Thoracic aorta (tissue), 2 donors: ENCODE measurements around the gene BFAR. TPM values are rescaled to one million over a fixed set of nuclear protein-coding genes. Genes with fewer than 3 reads are reported as not detected.

Experiments used
- ATAC-seq: fragments of 150-250 bp; one replicate; pipeline ENCODE4 v1.8.0; 2017; ENCODE audit warnings: low read depth; ENCODE audit not compliant: insufficient number of reproducible peaks, low FRiP score
- DNase-seq: peaks from one replicate; pipeline ENCODE4 v3.0.0-alpha.2; 2020; ENCODE audit warnings: low spot score
- H3K27ac ChIP-seq, 2 donors: fragments of 200-600 bp; sonication (generic); 1 replicate in 1 of 2; 2 replicates in 1 of 2; pipeline ENCODE4 v1.5.1; 2016; ENCODE audit warnings: mild to moderate bottlenecking in 2 of 2, moderate library complexity in 2 of 2
- H3K27me3 ChIP-seq: fragments of 200-600 bp; sonication (generic); replicated peaks from 2 replicates; pipeline ENCODE4 v1.6.0; 2016; ENCODE audit warnings: mild to moderate bottlenecking; ENCODE audit not compliant: insufficient read depth
- H3K36me3 ChIP-seq: fragments of 200-600 bp; sonication (generic); one replicate; pipeline ENCODE4 v1.5.1; 2016
- H3K4me1 ChIP-seq, 2 donors: fragments of 200-600 bp; sonication (generic); 1 replicate in 1 of 2; 2 replicates in 1 of 2; pipeline versions ENCODE4 v1.5.1 to v1.6.0; 2016; ENCODE audit warnings: low read depth in 2 of 2, mild to moderate bottlenecking in 1 of 2; ENCODE audit not compliant: control insufficient read depth in 1 of 2
- H3K4me3 ChIP-seq: fragments of 200-600 bp; sonication (generic); 2 replicates; pipeline ENCODE4 v1.5.1; 2016; ENCODE audit warnings: mild to moderate bottlenecking
- H3K9me3 ChIP-seq: fragments of 200-600 bp; sonication (generic); 2 replicates; pipeline ENCODE4 v1.5.1; 2016
- total RNA-seq, 2 donors: library from RNA; depleted of rRNA; stranded (reverse); fragments of >200 nt; gene quantifications; one replicate each; pipeline versions ENCODE4 v1.1.0 to v1.2.3, GENCODE V29; 2016
- TF ChIP-seq, protein P1 (sequence below): fragments of 200-600 bp; sonication (generic); IDR thresholded peaks from one replicate; pipeline ENCODE4 v1.5.1; 2019; ENCODE audit warnings: antibody characterized with exemption

The BFAR gene, protein sequence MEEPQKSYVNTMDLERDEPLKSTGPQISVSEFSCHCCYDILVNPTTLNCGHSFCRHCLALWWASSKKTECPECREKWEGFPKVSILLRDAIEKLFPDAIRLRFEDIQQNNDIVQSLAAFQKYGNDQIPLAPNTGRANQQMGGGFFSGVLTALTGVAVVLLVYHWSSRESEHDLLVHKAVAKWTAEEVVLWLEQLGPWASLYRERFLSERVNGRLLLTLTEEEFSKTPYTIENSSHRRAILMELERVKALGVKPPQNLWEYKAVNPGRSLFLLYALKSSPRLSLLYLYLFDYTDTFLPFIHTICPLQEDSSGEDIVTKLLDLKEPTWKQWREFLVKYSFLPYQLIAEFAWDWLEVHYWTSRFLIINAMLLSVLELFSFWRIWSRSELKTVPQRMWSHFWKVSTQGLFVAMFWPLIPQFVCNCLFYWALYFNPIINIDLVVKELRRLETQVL
- 10 to 100 TPM; 27.2 to 50.9 TPM for total RNA-seq

DNA sequence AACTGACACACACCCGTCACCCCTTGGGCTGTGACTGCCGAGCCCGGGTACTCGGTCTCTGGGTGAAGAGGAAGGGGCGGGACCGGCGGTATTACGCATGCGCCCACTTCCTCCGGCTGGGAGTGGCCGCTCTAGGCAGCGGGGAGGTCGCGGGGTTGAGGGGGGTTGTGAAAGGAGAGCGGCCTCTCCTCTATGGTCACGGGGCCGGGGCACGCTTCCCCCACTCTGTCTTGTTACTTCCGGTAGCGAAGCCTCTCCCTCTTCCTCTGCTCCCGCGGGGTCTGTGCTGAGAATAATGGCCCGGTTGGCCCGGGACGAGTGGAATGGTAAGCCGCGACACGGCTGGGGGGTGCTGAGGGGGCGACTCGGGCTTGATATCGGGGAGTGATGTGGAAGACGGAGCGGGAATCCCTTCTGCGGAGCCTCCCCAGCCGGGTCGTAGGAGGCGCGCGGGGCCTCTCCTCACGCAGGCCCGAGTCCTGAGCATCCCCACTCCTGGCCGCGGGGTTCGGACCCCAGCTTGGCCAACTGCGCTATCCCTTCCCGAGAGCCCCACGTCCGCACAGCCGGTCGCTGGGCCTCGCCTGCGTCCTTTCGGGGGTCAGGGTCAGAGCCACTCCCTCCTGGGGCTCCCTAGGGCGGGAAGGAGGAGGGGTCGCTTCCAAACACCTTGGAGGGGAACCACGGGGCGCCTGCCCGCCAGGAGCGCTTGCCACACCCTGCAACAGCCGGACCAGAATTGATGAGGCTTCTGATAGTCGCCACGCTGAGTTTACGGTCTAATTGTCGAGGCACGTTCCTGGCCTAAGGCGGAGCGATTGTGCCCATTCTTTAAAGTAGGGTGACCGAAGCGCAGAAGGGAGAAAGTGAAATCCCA is at the start of gene BFAR:
Gene BFAR, plus strand, starts transcription at position 259 of the 877 bp plus-strand sequence. CDS start 11,396 bp downstream, outside the sequence.
- no peaks in the 10 kb centered on the region for H3K36me3 ChIP-seq
- DNase-seq (peak; percentile 98), ATAC-seq (peak; percentile 88)
- H3K27ac ChIP-seq = peak within 1 kb of the TSS; percentile 79 to 87
- peaks cover 13 to 61% of the 10 kb centered on the region in 2 donors for H3K4me1 ChIP-seq
- TF ChIP-seq, protein P1, sequence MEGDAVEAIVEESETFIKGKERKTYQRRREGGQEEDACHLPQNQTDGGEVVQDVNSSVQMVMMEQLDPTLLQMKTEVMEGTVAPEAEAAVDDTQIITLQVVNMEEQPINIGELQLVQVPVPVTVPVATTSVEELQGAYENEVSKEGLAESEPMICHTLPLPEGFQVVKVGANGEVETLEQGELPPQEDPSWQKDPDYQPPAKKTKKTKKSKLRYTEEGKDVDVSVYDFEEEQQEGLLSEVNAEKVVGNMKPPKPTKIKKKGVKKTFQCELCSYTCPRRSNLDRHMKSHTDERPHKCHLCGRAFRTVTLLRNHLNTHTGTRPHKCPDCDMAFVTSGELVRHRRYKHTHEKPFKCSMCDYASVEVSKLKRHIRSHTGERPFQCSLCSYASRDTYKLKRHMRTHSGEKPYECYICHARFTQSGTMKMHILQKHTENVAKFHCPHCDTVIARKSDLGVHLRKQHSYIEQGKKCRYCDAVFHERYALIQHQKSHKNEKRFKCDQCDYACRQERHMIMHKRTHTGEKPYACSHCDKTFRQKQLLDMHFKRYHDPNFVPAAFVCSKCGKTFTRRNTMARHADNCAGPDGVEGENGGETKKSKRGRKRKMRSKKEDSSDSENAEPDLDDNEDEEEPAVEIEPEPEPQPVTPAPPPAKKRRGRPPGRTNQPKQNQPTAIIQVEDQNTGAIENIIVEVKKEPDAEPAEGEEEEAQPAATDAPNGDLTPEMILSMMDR = no peak
- H3K9me3 ChIP-seq = no peaks in the 10 kb centered on the region
- H3K4me3 ChIP-seq = peak within 1 kb of the TSS; percentile 84
- H3K27me3 ChIP-seq = no peaks in the 10 kb centered on the region

DNA sequence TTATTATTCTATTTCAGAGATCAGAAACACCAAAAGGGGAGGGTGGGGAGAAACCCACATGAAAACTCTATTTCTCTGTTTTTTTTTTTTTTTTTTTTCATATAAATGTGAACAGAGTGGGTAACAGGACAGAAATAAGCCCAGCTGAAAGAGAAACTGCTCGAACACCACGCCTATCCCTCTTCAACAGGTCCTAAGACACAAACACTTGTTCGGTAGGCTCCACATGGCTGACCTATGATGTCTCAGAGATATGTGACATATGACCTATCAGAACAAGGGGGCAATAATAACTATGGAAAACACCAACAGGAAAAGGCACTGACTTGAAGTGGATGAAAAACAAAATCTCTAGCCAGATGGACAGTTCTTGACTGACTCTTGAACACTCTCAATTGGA is 47.5 kb upstream of the BFAR start:
- no peak for DNase-seq
- peaks cover 51% of the 10 kb centered on the region for H3K36me3 ChIP-seq
- no peaks in the 10 kb centered on the region for H3K27me3 ChIP-seq
- H3K9me3 ChIP-seq = no peaks in the 10 kb centered on the region
- no peak for ATAC-seq
- no peak overlapping the region for H3K27ac ChIP-seq
- H3K4me1 ChIP-seq = no peaks in the 10 kb centered on the region
- H3K4me3 ChIP-seq = no peak overlapping the region
- TF ChIP-seq, protein P1 = no peak

DNA sequence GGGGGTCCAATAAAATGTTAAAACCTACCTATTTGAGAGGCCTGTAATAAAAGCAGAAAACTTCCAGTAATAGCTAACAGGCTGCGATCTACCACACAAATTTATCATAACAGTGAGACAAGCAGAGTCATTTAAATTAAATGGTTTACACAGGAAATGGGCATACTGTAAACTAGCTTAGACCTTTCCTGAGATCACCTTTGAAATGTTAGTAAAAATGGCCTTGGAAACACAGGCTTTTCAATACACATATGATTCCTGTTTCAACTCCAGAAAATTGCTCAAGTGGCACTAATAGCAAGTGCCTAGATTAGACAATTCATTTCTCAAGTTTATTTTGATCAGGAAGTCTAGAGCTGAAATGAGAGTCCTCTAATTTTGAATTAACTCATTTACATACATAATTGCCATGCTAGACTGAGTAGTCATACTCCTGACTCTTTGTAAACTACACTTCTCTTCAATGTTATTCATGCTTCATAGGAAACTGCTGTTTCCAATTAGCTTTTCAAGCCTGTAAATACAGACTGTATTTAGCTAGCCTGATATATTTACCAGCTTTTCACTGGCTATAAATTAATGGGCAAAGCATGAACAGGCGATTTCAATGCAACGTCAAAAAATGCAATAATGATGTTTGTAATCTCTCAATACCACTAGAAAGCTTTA is 46.0 kb upstream of the BFAR start:
- H3K9me3 ChIP-seq = no peaks in the 10 kb centered on the region
- H3K27ac ChIP-seq = no peak overlapping the region
- ATAC-seq (no peak), DNase-seq (no peak)
- TF ChIP-seq, protein P1 = no peak
- H3K27me3 ChIP-seq = no peaks in the 10 kb centered on the region
- no peaks in the 10 kb centered on the region for H3K4me1 ChIP-seq
- H3K4me3 ChIP-seq = no peak overlapping the region
- H3K36me3 ChIP-seq = peaks cover 46% of the 10 kb centered on the region

DNA sequence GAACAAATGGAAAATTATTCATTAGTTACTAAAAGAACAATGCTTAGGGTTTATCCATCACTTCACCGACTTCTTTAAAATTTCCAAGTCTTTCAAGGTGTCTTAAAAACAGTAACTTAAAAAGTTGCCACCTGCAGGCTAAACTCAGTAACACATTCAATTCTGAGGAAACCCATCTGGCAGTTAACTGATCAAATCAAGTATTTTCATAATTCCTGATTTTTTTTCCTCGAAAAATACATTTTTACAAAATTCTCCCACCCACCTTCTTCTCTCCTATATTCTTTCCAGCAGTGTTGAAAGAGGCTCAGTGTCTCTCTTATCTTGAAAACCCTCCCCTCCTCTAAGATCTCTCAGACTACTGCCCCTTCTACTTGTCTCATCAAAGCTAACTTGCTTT is 32.6 kb upstream of the BFAR start:
- Histone ChIP-seq H3K4me3 (no peak overlapping the region), H3K27ac (no peak overlapping the region), H3K27me3 (no peaks in the 10 kb centered on the region), H3K9me3 (no peaks in the 10 kb centered on the region), H3K4me1 (no peaks in the 10 kb centered on the region), H3K36me3 (peaks cover 46% of the 10 kb centered on the region)
- TF ChIP-seq, protein P1 = peak; percentile 40
- DNase-seq = no peak
- no peak for ATAC-seq
